ENCODE data around the gene VWA3A. TPM values are rescaled to one million over a fixed set of nuclear protein-coding genes. Genes with fewer than 3 reads are reported as not detected.

Gene VWA3A
- total RNA-seq, 1 donor from 2014 or later = 0.56 TPM

DNA sequence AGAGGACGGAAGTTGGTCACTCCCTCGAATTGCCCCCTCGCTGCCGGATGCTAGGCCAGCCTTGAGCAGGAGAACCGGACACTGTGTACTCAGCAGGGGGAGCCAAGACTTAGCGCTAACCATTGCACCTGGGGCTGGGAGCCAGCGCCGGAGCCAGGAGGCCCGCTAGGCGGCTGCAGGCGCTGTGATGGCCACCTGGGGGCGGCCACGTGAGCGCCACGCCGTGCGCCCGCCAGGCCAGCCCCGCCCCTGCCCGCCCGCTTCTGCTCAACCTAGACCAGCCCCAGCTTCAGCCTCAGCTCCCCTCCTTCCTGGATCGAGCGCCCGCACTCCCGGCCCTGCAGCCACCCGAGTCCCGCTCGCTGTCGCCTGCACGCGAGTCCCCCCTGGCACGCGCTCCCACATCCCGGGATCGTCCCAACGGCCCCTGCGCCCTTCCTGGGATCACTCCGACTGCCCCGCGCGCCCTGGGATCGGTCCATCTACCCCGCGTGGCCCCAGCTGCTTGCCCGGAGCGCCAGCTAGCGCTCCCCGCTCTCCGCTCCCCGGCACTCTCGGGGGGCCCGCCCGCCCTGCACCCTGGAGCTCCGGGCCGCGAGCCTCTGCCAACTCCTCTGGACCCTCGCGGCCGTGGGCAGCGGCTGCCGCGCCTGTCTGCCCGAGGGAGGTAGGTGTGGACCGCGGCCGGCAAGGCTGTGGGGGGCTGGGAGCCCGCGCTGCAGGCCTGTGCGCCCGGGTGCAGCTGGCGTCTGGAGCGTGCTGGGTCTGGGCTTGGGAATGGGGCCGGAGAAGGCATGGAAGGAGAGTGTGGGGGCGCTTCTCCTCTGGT, 113.9 kb downstream of the VWA3A start, which contains the start of gene EEF2K:
Gene EEF2K, plus strand, starts transcription at position 266 of the 829 bp plus-strand sequence. CDS start 19,452 bp downstream, outside the sequence.
- Mint-ChIP-seq H3K27me3 (ENCODE audit: unreplicated experiment) (peaks cover 6% of the 10 kb centered on the region), H3K4me1 (ENCODE audit: unreplicated experiment) (peaks cover 8% of the 10 kb centered on the region), H3K36me3 (ENCODE audit: low read depth, unreplicated experiment) (peaks cover 16% of the 10 kb centered on the region), H3K9me3 (ENCODE audit: unreplicated experiment) (no peaks in the 10 kb centered on the region), H3K27ac (ENCODE audit: unreplicated experiment) (peak within 1 kb of the TSS; percentile 81), H3K4me3 (ENCODE audit: unreplicated experiment) (peak within 1 kb of the TSS; percentile 96)
- peak; percentile 93 for DNase-seq (ENCODE audit: low spot score)
- peak; percentile 67 for TF ChIP-seq CTCF (IDR thresholded peaks at IDR 0.05; ENCODE audit: unreplicated experiment)

Other genes with a start within 250 kb of the VWA3A start
- gene NPIPB4, start 234.8 kb upstream of the VWA3A start, total RNA-seq (ENCODE audit: unreplicated experiment) = 104 TPM
- 194 TPM for gene UQCRC2, start 139.2 kb upstream of the VWA3A start, total RNA-seq (ENCODE audit: unreplicated experiment)
- not detected for gene PDZD9, start 91.4 kb upstream of the VWA3A start, total RNA-seq (ENCODE audit: unreplicated experiment)
- gene MOSMO, start 84.4 kb upstream of the VWA3A start, total RNA-seq (ENCODE audit: unreplicated experiment) = 15.1 TPM
- gene SDR42E2, start 70.0 kb downstream of the VWA3A start, total RNA-seq (ENCODE audit: unreplicated experiment) = 0.10 TPM
- gene EEF2K, start 113.7 kb downstream of the VWA3A start, total RNA-seq (ENCODE audit: unreplicated experiment) = 19.3 TPM
- 47.3 TPM for gene POLR3E, start 204.9 kb downstream of the VWA3A start, total RNA-seq (ENCODE audit: unreplicated experiment)